NCI-H1092 treated with DMSO at 0.1 percent for 48 hours (cell line): ENCODE measurements around the gene FES.
"Not testable (repeated sequence)": the region's sequence is repeated elsewhere in the genome, so short reads cannot be mapped to it uniquely, and the experiment has no call there.

Source experiments
- DNase-seq: peaks from one replicate; lab custom pipeline; 2025; lab: John Stamatoyannopoulos, UW

The FES gene

GRCh38 chr15:90883976-90884718 lies at the start of gene FES:
FES (plus strand) TSS chr15:90884504; CDS start chr15:90885046, 542 bp downstream.
- DNase-seq = no peak

GRCh38 chr15:90834626-90835025 lies 49.7 kb upstream of the FES start:
- no peak for DNase-seq

- no peak for DNase-seq
These were observed 47.9 kb upstream of the FES start for GRCh38 chr15:90836296-90836871.

- DNase-seq = no peak
These were observed 47.2 kb upstream of the FES start for GRCh38 chr15:90837094-90837493.

DNA sequence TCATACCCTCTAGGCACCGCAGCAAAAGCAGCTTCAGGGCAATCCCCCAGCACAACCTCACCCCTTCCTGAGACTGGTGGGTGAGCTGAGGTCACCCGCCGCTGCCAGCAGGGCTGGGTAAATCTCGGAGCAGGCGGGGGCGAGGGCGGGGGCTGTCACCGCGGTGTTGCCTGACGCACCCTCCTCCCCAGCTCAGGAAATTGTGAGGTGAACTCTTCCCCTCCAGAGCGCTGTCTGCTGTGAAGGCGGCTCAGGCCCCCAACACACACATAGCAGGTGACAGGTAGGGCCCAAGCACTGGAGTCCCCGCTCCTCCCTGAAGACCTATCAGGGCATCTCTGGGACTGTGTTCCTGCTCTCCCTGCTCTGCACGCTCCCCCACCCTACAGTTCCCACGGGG lies 46.2 kb upstream of the FES start:
- no peak for DNase-seq

DNA sequence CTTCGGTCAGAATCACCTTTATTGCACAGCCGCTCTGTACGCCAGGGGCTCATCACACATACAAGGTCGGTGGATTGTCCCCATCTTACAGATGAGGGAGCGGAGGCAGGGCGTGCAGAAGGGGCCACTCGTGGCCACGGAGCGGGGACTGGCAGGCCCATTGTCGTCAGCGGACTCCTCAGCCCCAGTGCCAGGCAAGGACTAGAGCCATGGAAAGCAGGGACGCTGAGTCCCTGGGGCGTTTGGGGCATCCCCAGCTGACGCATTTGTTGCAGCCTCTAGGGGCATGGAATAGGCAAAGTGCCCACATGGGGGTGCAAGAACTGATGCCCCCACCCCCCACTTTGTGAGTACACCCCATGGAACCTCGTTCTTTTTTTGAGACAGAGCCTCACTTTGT lies 45.8 kb upstream of the FES start:
- DNase-seq = no peak

DNA sequence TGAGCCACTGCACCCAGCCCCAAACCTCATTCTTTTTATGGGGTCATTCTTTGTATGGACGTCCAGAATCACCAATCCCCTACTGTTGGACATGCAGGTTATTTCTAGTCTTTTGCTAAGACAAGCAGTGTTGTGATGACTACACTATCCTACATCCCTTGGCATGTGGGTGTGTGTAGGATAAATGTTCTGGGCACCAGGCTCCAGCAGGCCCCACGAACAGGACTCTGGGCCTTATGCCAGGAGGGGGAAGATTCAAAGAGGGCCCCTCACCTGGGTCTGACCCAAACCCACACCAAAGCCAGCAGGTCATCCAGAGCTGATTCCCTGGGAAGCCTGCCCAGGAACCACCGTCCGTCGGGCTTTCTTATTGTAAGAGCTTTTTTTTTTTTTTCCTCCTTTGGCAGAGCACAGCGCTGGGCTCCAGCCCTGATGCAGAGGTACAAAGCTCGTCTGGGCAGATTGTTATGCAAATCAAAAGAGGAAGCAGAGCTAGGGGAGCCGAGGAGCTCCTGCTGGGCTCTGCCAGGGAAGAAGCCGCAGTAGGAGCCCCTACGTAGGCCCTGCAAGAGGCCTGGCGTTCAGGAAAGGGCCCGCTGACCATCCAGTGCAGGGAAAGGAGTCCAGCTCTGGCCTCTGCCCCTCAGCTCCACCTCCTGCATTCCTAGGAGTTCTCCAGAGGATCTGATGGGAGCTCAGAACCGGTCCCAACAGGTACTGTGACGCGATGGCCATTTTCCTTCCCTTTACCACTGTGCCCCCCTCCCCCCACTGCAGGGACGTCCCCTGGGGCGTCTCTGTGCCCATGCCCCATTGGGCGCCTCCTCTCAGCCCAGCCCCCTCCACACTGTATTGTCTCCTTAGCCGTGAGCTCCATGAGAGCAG lies 44.9 kb upstream of the FES start:
- peak; percentile 29 for DNase-seq

- DNase-seq = no peak
These were observed 44.0 kb upstream of the FES start for GRCh38 chr15:90840157-90840855.

- no peak for DNase-seq
These were observed 43.4 kb upstream of the FES start for GRCh38 chr15:90840954-90841353.

DNA sequence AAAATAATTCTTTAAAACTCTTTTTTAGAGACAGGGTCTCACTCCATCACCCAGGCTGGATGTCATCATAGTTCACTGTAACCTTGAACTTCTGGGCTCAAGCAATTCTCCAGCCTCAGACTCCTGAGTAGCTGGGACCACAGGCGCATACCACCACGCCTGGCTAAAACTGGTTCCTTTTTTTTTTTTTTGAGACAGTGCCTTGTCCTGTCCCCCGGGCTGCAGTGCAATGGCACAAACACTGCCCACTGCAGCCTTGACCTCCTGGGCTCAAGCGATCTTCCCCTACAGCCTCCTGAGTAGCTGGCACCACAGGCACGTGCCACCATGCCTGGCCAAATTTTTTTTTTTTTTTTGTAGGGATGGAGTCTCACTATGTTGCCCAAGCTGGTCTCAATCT lies 39.6 kb upstream of the FES start:
- no peak for DNase-seq

DNA sequence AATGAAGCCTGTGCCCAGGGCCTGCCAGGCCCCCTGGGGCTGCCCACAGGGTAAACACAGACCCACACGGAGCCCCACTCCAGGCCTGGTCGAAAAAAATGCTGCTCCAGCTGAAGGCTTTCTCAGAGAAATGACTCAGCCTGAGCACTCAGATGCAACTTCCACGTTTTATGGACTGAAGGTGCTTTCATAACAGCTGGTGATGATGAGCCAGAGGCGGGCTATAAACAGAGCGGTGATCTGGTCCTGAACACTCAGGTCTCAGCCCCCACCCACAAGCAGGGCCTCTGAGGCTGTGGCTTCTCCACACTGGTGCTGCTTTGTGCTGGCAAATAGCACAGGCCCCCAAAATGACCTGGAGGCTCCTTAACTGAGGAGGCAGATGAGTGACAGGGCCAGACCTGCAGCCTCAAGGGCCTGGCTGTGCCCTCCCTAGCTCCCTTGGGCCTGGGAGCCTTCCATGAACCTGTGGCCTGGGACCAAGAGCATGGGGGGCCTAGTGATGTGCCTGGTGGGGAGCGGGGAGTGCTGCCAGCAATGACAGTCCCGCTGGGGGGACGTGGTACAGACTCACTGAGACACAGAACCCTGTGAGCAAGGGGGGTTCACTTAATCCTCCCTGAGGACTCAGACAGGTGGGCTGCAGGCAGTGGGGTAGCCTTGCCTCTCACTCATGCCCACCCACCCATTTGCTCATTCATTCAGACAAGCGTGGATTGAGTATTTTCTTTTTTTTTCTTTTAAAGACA lies 38.9 kb upstream of the FES start:
- peak; percentile 6 for DNase-seq

DNA sequence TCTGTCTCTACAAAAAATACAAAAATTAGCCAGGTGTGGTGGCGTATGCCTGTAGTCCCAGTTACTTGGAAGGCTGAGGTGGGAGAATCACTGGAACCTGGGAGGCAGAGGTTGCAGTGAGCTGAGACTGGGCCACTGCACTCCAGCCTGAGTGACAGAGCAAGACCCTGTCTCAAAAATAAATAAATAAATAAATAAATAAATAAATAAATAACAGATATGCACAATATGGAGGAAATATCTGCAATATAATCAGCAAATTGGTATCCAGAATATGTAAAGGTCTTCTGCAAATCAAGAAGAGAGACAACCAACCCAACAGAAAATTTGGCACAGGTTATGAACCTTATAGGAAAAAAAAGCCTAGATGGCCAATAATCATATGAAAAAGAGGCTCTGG lies 34.9 kb upstream of the FES start:
- not testable (repeated sequence) for DNase-seq

- DNase-seq = no peak
These were observed 33.2 kb upstream of the FES start for GRCh38 chr15:90851114-90851513.

DNA sequence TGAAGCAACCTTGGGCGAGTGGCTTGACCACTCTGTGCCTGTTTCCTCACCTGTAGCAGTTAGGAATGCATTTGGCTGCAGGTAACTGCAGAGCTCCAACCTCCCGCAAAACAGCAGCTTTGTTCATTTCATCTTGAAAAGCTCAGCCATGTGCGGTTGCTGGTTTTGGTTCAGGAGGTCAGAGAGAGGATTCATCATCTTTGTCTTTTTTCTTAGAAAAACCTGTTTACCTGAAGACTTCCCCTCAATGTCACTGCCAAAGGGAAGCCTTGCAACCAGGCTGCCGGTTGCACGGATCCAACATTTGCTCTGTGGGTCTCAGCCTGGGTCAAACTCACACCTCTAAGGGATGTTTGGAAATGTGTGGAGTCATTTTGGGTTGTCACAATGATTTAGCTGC lies 32.4 kb upstream of the FES start:
- DNase-seq = no peak

GRCh38 chr15:90855139-90855538 lies 29.2 kb upstream of the FES start:
- DNase-seq = no peak

DNA sequence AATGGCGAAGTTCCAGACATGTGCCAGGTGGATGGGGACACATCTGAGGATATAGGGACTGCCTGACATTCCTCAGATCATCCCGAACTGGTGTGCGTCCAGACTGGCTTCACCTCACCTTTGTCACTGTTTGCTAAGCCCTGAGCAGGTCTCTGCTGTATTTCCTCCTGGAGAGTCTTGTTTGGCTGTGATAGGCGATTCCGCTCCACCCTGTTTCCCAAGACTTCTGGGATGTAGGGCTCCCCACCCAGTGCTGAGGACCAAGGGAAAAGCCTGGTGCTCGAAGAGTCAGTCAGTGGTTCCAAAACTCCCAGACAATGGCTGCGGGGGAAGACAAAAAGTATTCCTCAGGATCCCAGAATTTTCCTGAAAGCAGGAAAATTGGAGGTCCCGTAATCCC lies 27.0 kb upstream of the FES start:
- no peak for DNase-seq

- DNase-seq = no peak
These were observed 26.3 kb upstream of the FES start for GRCh38 chr15:90857883-90858443.

- DNase-seq = no peak
These were observed 24.8 kb upstream of the FES start for GRCh38 chr15:90859234-90860131.

GRCh38 chr15:90860450-90860849 lies 23.9 kb upstream of the FES start:
- DNase-seq = no peak
